ENCODE results near the gene NEK7. TPM values are rescaled to one million over a fixed set of nuclear protein-coding genes. Genes with fewer than 3 reads are reported as not detected.

Gene NEK7
- total and polyA plus RNA-seq, 2 of the 8 experiments (the other 6 are each of a cell fraction or from before 2014, with no cell fraction given): 5.1 to 10.0 TPM

DNA sequence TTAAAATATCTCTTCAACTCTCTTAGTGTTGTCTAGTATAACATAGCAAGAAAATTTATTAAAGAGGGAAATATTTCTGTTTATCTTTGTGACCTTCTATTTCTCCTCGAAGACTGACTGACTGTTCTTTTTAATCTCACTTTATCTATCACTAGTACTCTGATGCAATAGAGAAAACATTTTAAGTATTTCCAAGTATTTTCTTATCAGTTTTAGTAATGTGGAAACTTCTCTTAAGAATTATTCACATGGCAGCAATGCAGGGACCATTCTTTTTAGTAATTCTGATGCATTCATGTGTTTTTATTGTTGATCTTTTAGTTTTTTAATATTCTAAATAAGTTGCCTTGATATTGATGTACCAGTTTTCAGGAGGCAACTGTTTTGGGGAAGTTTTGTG, 115.7 kb downstream of the NEK7 start:
- no peak overlapping the region for H3K56ac ChIP-seq (replicated peaks; ENCODE audit: insufficient read length, low read depth, low read length)
- FAIRE-seq: no peak
- no peaks in the 10 kb centered on the region for H3K36me3 ChIP-seq (ENCODE audit: control insufficient read depth in 2 of 4, insufficient read depth in 4 of 4, low read length in 3 of 4)
- H3K9ac ChIP-seq (replicated peaks in 1 of 4; ENCODE audit: extremely low read depth in 1 of 4, low read depth in 3 of 4, low read length in 3 of 4): no peak overlapping the region
- DNase-seq (ENCODE audit: low read depth in 1 of 2, low spot score in 2 of 2): no peak
- H3K23me2 ChIP-seq (ENCODE audit: low read depth, low read length): no peaks in the 10 kb centered on the region
- WGBS, 2 experiments (ENCODE audit: extremely low coverage in 1 of 2, insufficient coverage in 1 of 2, insufficient read length in 1 of 2, insufficient replicate concordance in 2 of 2, low coverage in 1 of 2, low lambda C conversion rate in 2 of 2, missing lambda C conversion rate in 1 of 2): 81% methylated on average over 1 of the region's 1 CpG; no CpG with 5 or more reads in 1 of the 2 experiments
- no peak overlapping the region for H2BK12ac ChIP-seq (ENCODE audit: low read depth, low read length)
- no peaks in the 10 kb centered on the region for H3K27me3 ChIP-seq (replicated peaks in 1 of 4; ENCODE audit: control insufficient read depth in 3 of 4, extremely low read depth in 1 of 4, insufficient read depth in 3 of 4, low read length in 3 of 4)
- H2BK120ac ChIP-seq (replicated peaks; ENCODE audit: low read depth, low read length): no peak overlapping the region
- no peak overlapping the region for H2BK20ac ChIP-seq (ENCODE audit: low read length)
- ChIA-PET CTCF (ENCODE audit: partially characterized antibody) (interaction anchor here (1.6 kb wide), 1 partner anchor 10 kb away, joined by 3 read pairs; no protein-coding TSS in a partner anchor), POLR2A (ENCODE audit: partially characterized antibody) (interaction anchor here (0.7 kb wide), 1 partner anchor 115 kb away, joined by 3 read pairs; no protein-coding TSS in a partner anchor)
- H3K79me2 ChIP-seq (ENCODE audit: control insufficient read depth in 1 of 2, insufficient read depth in 2 of 2, low read length in 2 of 2): no peaks in the 10 kb centered on the region
- no peak overlapping the region for H3K4ac ChIP-seq (replicated peaks; ENCODE audit: insufficient read length, low read depth, low read length)
- no peak overlapping the region for H3K4me2 ChIP-seq (ENCODE audit: insufficient read depth in 1 of 2, low read depth in 2 of 2, low read length in 2 of 2)
- H3K27ac ChIP-seq (ENCODE audit: low read depth, low read length): no peak overlapping the region
- no peak overlapping the region for H3K4me3 ChIP-seq (ENCODE audit: extremely low read depth in 1 of 4, insufficient read depth in 2 of 4, low read depth in 3 of 4, low read length in 4 of 4)
- H4K91ac ChIP-seq (replicated peaks; ENCODE audit: insufficient read length, low read length): no peak overlapping the region
- no peak overlapping the region for H3K14ac ChIP-seq (ENCODE audit: insufficient read length)
- H2AFZ ChIP-seq (ENCODE audit: low read length): no peak overlapping the region
- H2AK5ac ChIP-seq (ENCODE audit: low read depth, low read length): no peak overlapping the region
- H3K9me3 ChIP-seq (ENCODE audit: insufficient read depth in 2 of 2, low read depth in 1 of 2, low read length in 1 of 2): no peaks in the 10 kb centered on the region
- no peaks in the 10 kb centered on the region for H4K20me1 ChIP-seq (replicated peaks in 1 of 2; ENCODE audit: control insufficient read depth in 1 of 2, insufficient read depth in 2 of 2, low read length in 2 of 2)
- H4K8ac ChIP-seq (ENCODE audit: extremely low read depth, insufficient read depth, low read length): no peak overlapping the region
- no peak overlapping the region for H2BK15ac ChIP-seq (ENCODE audit: low read length)
- no peak overlapping the region for H4K5ac ChIP-seq (ENCODE audit: insufficient read length, low read depth, low read length)
- no peak overlapping the region for H3K18ac ChIP-seq (ENCODE audit: extremely low read depth, low read length)
- no peaks in the 10 kb centered on the region for H3K79me1 ChIP-seq (ENCODE audit: low read depth, low read length)
- no peak overlapping the region for H2BK5ac ChIP-seq (ENCODE audit: low read depth, low read length)
- no peak overlapping the region for H3K23ac ChIP-seq (ENCODE audit: insufficient read length)
- no peaks in the 10 kb centered on the region for H3K4me1 ChIP-seq (replicated peaks in 1 of 4; ENCODE audit: control insufficient read depth in 3 of 4, insufficient read depth in 4 of 4, low read length in 3 of 4)
- no peak for TF ChIP-seq POLR2A (IDR thresholded peaks at IDR 0.05; ENCODE audit: control extremely low read depth in 1 of 2, low read depth in 2 of 2, low read length in 2 of 2)
- no peak for TF ChIP-seq FOSL1 (IDR thresholded peaks at IDR 0.05; ENCODE audit: insufficient read depth, low read depth, low read length)

Data from H1 (cell line).